ENCODE data around the gene TANGO6.

The TANGO6 gene

GRCh38 chr16:68915589-68915988 lies 72.3 kb downstream of the TANGO6 start:
- no peak for DNase-seq

- DNase-seq: no peak
Observed at GRCh38 chr16:68917541-68917940, 74.2 kb downstream of the TANGO6 start.

GRCh38 chr16:68920349-68920748 lies 77.0 kb downstream of the TANGO6 start:
- no peak for DNase-seq

DNA sequence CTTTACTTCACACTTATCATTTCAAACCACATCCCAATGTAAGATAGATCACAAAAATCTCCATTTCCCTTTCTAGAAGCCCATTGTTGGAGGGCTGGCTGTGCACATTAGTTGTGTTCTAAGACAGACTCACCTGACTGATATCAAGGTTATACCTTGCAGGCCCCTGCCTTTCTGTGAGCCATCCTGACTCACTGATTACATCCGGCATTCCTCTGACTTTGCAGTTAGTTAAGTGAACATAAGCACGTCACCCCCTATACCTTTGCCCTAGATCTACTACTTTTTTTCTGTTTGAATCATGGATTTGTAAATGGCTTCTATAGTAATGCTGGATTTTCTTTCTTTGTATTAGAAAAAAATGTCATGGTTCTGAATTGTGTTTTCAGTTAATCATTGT lies 78.3 kb downstream of the TANGO6 start:
- DNase-seq: no peak

DNA sequence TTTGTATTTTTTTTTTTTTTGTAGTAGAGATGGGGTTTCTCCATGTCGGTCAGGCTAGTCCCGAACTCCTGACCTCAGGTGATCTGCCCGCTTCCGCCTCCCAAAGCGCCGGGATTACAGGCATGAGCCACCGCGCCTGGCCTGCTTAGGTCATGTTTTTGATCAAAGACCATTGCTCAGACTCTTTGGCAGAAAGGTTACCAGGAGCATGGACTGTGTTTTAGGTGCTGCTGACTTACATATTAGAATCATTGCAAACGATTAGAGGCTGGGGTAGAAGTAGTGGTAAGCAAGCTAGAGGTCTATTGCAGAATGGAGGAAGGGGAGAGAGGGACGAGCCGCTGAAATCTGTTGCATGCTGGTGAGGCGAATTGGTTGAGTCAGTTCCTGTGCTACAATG lies 79.8 kb downstream of the TANGO6 start:
- no peak for DNase-seq

- DNase-seq: no peak
Observed at GRCh38 chr16:68927018-68927417, 83.7 kb downstream of the TANGO6 start.

DNA sequence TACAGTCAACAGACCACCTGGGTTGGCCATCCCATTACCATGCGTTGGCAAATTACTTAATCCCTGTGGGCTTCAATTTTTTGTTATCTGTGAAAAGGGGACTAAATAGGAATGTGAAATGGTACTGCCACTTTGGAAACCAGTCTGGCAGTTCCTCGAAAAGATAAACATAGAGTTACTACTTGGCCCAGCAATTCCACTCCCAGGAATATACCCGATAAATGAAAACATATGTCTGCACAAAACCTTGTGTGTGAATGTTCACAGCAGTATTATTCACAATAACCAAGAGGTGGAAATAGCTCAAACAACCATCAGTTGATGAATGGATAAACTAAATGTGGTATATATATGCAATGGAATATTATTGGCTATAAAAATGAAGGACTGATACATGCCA lies 87.9 kb downstream of the TANGO6 start:
- DNase-seq: no peak

DNA sequence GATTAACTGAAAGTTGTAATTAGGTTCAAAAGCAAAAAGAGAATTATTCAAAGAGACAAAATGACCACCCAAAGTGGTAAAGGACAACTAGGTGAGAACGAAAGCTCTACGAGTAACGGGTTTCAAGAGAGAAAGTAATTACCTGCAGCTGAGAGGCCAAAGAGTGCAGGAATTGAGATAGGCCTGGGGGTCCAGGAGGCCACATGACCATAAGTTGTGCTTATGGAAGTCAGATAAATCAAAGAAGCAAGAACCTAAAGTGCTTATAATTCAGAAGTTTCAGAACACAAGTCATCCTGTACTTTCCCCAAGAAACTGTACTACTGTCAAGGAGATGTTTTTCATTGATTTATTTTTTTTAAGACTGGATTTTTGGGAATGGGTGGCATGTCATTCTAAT lies 91.1 kb downstream of the TANGO6 start:
- no peak for DNase-seq

DNA sequence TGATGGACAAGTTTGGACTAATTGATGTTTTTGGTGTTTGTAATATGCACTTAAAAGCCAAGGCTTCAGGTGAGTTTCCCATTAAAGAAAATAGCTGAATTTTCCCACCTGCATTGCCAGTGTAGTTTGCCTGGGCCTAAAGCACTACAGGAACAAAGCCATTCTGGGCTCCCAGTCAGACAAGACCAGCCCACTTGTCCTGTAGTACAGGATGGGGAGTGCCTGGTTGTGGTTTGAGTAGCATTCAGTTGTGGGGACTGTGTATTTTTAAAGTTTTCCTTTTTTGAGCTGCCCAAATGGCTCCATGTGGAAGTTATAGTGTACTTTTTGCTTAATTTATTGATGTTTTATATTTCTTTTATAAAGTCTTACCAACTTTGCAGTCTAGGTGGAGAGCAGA lies 91.7 kb downstream of the TANGO6 start:
- DNase-seq: no peak

DNA sequence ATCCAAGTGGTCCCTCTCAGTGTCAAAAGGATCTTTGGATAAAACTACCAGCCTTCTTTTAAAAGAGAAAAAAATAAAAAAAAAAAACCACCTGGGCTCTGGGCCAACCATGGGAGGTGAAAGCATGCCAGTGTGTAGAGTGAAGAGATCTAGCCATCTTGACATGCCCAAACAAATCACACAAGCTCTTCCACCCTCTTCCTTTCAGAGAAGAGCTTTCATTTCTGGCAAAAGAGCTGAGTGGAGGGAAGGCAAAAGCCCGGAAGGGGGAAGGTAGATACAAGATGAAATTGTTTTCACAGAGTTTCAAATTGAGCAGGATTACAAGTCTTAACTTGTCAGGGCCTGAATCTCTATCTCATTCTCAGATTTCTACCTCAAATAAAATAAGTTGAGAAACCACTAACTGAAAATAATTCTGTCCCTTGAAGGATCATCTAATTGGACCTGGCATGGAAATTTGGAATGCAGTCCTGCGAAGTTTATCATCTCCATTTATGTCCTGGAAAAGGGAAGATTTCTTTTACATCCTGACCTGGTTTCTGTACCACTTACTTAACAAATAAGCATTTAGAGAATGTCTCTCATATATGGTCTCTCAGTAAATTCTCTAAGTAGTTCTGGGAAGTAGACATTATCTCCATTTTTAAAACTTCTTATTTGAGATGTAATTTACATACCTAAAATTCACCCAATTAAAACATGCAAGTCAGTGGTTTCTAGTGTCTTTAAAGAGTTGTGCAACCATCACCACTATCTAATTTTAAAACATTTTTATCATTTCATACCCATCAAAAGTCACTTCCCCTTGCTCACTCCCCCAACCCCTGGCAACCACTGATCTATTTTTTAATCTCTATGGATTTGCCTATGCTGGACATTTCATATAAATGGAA lies 93.7 kb downstream of the TANGO6 start:
- no peak for DNase-seq

DNA sequence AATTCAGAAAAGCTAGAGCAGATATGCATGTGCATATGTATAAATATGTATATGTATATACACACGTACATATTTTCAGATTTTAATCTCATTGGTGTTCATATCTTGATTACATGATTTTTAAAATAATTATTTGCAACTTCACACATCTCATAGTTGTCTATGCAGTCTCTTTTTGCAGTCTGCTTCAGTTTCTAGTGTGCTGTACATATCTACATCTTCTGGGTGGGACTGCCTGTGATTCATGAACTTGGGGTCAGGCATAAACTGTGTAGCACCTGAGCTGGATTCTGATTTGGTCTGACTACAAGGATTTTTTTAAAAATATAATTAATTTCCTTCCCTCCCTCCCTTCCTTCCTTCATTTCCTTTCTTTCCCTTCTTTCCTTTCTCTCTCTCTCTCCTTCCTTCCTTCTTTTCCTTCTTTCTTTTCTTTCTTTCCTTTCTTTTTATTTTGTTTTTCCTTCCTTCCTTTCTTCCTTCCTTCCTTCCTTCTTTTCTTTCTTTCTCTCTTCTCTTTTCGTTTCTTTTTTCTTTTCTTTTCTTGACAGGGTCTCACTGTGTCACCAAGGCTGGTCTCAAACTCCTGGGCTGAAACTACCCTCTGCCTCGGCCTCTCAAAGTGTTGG lies 96.5 kb downstream of the TANGO6 start:
- DNase-seq: no peak

DNA sequence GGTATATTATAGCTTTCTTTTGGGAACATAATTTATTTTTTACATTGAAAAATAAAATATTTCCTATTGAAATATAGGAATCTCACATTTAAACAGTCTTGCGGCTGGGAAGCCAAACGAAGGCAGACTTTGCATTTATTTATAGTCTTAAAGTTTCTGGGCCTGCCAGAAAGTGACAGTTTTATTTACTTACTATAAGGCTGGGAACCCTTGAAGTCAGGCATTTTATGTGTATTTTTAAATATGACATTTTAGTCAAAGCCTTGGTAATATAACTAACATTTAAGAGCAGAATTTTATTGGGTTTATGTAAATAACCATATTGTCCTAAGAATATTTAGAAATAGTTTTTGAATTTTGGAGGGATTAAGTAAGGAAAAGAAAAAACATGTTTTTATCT lies 97.5 kb downstream of the TANGO6 start:
- DNase-seq: no peak

DNA sequence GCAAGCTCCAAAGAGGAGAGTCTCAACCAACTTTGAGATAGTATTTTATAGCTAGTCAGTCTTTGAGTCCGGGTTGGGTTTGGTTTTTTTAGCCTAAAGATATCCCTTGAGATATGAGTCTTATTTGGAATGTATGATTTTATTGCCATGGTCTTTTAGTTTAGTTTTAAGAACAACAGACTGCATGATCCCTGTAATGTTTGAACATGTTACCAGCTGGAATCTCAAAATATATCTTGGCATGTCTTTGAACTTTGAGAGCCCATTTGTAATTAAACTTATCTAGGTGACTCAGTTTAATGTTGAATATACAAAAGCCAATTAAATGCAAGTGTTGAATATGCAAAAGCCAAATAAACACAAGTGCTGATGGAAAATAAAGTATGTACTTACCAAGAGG lies 100.6 kb downstream of the TANGO6 start:
- no peak for DNase-seq

DNA sequence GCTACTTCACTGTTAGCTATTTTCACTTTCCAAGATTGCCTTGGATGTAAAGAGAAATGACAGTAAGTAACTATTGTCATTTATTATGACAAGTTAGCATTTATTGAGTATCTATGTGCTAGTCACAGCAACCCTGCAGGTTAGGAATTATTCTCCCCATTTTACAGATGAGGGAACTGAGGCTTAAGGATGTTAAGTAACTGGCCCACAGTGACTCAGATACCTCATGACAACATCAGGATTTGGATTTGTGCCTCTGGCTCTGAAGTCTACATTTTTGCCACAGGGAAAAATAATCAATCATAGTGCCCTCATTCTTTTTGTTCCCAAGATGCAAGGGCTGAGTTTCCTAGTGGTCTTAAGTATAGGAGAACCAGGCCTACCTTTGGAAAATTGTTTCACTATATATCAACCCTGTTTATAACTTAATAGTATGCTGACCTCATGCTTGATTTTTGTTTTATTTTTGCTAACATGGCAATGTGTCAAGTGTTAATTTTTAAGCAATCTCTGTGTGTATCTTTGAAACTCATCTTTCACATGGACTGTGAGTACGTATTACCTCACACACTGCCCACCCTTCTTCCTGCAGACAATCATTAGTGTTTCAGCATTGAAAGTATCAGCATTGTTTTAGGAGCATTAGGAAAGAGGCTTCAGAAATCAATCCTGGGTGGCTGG lies 105.0 kb downstream of the TANGO6 start:
- DNase-seq: no peak

- DNase-seq: no peak
Observed at GRCh38 chr16:68951991-68952877, 108.9 kb downstream of the TANGO6 start.

- no peak for DNase-seq
Observed at GRCh38 chr16:68954911-68955635, 111.7 kb downstream of the TANGO6 start.

DNA sequence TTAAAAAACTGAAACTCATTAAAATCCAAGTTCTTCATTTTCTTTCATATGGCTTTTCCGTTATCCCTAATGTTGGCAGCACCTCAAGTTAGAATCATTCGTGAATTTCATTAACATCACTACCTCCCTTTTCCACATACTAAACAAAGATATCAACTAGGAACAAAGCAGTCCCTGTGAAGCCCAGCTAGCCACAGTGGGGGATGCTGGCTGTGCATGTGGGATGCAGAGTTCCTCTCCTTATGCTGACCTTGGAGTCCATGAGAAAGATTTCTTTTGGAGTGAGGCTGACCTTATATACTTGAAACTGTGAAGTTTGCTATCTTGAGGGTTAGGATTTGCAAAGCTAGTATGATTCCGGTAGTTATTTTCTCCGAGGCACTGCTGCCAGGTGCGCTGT lies 117.6 kb downstream of the TANGO6 start:
- no peak for DNase-seq

DNA sequence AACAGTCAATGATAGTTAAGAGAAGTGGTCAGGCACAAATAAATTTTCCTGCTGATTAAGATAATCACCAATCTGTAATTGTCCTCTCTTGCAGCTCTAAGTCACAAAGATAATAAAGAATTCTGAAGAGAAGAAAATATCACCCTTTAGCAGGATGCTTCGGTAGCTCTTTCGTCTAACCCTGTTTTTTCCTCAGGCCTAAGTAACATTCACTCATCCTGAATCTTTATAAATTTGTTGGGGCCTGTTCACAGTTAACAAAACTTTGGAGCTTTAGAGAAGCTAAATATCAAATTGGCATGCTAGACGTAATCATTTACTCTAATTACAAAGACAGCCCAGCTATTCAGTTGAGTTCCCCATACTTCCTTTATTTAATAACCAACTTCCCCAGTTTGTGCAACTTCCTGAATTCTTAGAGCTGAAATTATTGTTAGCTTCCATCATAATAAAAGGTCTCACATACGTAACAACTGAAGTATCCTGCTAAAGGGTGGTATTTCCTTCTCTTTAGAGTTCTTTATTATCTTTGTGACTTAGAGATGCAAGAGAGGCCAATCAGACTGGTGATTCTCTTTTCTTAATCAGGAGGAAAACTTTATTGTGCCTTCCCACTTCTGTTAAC lies 118.6 kb downstream of the TANGO6 start:
- DNase-seq: no peak

DNA sequence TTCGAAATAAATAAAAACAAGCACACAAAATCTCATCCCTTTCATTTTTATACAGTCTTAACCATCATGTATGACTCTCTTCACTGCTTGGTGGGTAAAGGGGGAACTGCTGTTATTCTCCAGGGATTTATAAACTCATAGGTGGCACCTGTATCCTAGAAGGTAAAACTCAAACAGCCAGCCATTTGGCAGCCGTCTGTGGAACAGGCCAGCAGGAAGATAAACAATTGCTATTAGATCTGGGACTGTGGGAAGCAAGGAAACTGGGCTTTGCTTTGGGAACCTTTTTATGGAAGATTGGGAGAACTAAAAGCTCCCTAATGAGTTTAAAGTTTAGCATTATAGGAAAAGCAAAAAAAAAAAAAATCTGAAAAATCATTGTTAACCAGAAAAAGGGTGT lies 126.0 kb downstream of the TANGO6 start:
- DNase-seq: no peak

GRCh38 chr16:68972013-68972412 lies 128.7 kb downstream of the TANGO6 start:
- DNase-seq: peak; percentile 10

- peak; percentile 18 for DNase-seq
Observed at GRCh38 chr16:68972720-68973119, 129.4 kb downstream of the TANGO6 start.

All from NCI-H1092 treated with DMSO at 0.1 percent for 48 hours (cell line).